Activated gamma-delta T cell treated with Interleukin-2 at 50 U/mL for 16 hours (primary cell): ENCODE data around the gene PHPT1.
"Not testable (repeated sequence)": the region's sequence is repeated elsewhere in the genome, so short reads cannot be mapped to it uniquely, and the experiment has no call there.

Experiments used
- DNase-seq: peaks from one replicate; pipeline ENCODE4 v3.0.0-alpha.2; 2020

Gene PHPT1

DNA sequence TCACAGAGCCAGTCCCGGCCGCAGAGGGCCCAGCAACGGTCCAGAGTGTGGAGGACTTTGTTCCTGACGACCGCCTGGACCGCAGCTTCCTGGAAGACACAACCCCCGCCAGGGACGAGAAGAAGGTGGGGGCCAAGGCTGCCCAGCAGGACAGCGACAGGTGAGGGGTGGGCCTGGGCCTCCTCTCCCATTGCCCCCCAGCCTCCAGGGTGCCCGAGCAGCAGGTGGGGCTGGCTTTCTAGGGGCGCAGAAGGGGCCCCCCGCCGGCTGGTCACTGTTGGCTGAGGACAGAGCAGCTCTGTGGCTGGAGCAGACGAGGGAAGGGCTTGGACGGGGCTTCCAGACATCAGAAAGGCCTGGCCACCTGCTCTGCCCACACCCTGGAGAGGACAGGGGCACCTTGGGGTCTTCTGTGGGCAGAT, 11.3 kb upstream of the PHPT1 start:
- not testable (repeated sequence) for DNase-seq

DNA sequence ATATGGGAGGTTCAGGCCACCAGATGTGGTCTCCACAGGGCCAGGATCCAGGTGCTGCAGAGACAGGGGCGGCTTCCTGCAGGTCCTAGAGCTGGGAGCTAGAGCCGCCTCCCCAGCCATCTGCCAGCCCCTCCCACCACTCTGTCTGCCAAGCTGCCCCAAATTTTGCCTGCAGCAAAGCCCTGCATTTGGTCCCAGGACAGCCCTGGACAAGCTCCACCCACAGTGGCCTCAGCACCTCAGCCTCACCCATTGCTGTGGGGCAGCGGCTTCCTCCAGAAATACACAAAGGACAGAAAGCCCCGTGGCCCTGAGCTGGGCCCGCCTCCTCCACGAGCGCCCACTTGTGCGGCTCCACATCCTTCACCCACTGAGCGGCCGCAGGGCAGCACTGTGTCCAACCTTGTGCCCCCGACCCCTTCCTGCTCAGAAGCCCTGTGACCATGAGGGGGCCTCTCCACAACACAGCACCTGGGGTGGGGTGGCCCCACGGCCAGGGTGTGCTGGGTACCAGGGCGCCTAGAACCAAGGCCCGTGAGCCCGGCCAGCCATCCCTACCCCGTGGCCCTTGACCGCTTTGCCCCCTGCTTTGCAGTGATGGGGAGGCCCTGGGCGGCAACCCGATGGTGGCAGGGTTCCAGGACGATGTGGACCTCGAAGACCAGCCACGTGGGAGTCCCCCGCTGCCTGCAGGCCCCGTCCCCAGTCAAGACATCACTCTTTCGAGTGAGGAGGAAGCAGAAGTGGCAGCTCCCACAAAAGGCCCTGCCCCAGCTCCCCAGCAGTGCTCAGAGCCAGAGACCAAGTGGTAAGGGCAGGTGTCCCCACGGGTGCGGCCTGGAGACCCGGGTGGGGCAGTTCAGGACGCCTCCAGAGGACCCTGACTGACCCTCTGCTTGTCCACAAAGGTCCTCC, 10.6 kb upstream of the PHPT1 start:
- DNase-seq: no peak

DNA sequence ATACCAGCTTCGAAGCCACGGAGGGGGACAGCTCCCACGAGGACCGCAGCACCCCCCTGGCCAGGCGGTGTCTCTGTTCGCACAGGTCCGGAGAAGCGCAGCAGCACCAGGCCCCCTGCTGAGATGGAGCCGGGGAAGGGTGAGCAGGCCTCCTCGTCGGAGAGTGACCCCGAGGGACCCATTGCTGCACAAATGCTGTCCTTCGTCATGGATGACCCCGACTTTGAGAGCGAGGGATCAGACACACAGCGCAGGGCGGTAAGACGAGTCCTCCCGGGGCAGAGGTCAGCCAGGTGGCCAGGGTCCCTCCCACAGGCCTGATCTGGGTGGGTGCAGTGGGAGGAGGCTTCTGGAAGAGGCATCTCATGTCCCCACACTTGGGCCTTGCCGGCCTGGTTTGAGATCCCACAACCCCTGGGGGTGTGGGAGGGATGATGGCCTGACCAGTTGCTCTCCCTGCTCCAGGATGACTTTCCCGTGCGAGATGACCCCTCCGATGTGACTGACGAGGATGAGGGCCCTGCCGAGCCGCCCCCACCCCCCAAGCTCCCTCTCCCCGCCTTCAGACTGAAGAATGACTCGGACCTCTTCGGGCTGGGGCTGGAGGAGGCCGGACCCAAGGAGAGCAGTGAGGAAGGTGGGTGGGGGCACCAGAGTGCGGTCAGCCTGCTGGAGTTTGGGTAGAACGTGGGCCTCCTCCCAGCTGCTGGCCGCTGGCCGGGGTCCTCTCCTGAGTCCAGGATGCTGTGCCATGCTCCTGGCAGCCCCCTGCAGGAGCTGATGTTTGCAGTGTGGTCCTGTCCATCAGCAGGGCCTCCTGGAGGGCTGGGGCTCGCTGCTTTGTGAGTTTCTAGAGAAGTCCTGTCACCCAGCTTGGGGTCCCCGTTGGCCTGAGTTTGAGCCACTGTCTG, 9.7 kb upstream of the PHPT1 start:
- no peak for DNase-seq

DNA sequence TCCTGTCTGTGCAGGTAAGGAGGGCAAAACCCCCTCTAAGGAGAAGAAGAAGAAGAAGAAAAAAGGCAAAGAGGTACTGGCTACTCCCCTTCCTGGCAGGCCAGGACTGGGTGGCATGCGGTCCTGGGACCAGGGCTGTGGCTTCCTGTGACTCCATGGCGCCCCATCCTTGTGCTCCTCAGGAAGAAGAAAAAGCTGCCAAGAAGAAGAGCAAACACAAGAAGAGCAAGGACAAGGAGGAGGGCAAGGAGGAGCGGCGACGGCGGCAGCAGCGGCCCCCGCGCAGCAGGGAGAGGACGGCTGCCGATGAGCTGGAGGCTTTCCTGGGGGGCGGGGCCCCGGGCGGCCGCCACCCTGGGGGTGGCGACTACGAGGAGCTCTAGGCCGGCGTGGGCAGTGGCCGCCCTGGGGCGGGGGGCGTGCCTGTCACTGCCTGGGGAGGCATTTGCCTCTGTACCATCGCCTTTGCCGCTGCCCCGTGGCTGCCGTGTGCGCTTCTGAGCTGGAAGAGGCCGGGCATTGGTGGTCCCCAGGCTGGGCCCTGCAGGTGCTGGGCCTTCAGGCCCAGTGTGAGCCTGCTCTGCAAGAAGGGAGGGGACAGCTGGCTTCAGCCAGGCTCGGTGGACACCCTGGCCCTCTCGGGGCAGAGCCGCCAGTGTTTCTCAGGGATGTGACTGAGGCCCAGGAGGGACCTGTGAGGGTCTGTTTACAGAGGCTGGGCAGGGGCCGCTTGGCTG, 8.9 kb upstream of the PHPT1 start:
- no peak for DNase-seq

DNA sequence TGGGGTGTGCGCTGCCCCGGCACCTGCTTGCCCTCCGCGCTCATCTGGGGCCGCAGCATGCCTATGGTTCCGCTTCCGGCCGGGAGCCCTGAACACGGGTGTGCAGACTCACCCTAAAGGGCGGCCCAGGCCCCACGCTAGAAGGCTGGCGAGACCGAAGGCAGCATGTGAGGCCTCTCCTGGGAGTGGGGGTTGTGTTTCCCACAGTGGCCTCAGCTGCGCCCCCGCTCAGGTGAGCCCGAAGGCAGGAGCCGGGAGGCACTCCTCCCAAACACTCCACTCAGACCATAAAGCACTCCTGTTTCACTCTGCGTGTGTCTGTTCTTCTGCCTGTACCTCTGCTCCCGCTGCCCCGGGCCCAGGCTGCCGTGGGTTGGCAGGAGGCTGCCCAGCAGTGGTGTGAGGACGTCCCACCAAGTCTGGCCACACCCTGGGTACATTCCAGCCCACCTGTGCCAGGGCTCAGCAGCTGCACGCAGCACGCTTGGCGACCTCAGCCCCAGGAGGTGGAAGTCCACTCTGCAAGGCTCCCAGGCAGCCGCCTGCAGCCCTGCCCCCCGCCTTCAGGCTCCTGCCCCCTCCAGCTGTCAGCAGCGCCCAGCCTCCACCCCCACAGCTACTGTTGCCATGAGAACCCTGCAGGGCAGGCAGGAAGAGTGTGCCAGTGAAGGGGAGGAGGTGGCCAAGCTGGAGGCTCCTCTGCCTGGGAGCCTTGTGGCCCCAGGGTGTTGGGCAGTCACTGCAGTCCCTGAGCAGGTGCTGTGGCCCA, 8.1 kb upstream of the PHPT1 start:
- no peak for DNase-seq

DNA sequence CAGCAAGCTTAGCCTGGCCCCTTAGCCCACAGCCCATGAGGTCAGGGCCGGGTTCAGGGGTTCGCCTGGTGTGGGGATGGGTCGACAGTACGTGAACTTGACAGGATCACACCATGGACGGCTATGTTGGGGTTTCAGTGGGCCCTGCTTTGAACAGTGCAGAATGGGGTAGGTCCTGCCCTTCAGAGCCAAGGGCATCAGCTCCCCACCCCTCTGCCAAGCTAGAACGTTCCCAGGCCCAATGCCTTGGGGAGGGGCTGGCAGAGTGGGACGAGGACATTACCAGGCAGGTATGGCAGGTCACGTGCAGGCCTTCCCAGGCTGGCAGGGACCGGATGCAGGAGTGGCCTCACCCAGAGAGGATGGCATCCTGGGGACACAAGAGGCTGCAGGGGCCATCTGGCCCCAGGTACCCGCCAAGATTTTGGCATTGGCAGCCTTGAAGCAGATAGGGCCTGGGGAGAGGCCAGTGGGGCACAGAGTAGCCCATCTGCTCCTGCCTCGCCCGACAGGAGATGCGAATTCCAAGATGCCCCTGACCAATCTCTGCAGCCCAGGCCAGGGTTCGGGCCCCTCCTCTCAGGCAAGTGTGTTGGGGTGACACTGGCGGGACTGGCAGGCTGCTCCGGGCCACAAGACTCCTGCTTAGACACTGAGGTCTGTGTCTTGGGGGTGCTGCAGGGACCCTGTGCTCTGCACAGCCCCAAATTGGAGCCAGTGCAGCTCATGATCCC, 7.4 kb upstream of the PHPT1 start:
- not testable (repeated sequence) for DNase-seq

DNA sequence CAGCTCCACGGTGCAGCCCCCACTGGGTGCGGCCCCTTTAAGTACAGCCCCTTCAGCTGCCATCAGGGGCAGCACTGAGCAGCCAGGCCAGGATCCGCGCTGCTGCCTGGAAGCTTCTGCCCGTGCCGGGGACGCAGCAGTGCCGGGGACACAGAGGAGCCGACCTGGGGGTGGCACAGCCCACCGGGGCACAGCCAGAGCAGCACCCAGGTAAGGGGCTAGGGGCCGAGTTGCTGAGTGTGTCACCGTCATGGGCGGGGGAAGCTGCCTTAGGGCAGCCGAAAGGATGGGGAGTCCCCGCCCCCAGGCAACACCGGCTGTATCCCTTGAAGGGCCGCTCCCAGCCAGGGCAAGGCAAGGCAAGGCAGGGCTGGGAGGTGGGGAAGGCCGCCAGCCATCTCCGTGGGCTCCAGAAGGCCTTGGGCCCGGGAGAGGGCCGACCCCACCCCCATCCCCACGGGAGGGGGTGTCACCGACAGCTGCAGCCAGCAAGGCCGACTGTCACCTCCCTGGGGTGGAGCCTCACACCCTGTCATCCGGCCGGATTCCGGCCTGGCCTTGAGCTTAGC, 6.7 kb upstream of the PHPT1 start, which contains the start of gene AJM1:
AJM1 (plus strand) TSS at position 99 of the 569 bp plus-strand sequence. CDS start 1,937 bp downstream, outside the sequence.
- peak; percentile 77 for DNase-seq

DNA sequence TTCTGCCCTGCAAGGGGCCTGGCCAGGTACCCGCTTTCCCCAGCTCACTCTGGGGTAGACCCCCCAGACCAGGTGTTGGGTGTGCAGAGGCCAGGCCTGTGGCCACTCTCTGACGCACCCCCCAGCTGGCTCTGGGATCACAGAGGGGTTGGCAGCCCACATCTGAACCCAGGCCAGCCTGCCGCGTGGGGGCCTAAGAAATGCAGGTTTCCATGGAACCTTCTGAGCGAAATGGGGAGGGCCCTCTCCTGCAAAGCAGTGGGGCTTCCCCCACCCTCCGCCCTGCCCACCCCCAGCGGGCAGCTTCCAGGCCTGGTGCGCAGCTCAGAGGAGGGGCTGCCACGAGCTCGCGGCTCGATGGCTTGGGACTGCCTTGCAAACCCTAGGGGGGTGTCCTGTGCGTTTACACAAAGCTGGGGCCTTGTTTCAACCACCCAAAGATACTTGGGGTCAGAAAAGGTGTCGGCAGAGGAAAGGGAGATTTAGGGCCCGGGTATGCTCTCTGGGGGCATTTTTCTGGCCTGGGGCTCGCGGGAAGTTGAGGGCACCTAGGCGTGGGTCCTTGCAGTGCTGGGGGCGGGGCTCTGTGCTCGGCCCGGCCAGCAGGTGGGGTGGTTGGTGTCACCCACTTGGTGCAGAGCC, 5.9 kb upstream of the PHPT1 start:
- DNase-seq: not testable (repeated sequence)

DNA sequence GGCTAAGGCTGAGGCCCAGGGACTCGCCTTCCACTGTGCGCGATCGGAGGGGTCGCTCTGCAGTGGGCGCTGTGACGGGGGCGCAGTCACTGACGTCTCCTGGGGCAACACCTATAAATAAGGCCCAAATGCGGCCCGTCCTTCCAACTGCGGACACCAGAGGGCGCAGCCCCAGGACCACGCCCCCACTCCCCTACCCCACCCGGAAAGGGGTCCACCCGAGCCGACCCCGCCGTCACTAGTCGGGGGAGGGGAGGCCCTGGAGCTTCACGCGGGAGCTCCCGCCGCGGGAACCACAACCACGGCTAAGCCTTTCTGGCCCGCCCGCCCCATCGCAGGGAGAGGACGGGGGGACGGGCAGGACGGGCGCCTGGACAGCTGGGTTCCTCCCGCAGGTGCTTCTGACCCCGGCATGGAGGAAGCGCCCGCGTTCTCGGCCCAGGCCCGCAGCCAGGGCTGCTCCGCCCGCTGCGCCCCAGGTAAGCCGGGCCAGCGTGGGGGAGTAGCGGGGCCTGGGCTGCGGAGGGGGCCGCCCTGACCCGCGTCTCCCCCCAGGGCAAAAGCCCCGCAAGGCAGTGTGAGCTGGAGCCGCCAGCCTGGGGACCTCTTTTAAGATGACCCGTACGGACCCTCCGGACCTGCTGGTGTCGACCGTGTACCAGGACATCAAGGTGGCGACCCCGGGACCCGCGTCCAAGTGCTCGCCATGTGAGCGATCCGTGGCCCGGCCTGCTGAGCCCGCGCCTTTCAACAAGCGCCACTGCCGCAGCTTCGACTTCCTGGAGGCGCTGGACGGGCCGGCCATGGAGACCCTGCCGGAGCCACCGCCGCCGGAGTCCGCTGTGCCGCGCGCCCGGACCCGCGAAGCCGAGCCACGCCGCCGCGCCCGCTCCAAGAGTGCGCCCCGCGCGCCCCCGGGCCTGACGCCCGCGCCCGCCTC, 5.1 kb upstream of the PHPT1 start:
- DNase-seq: peak; percentile 56

DNA sequence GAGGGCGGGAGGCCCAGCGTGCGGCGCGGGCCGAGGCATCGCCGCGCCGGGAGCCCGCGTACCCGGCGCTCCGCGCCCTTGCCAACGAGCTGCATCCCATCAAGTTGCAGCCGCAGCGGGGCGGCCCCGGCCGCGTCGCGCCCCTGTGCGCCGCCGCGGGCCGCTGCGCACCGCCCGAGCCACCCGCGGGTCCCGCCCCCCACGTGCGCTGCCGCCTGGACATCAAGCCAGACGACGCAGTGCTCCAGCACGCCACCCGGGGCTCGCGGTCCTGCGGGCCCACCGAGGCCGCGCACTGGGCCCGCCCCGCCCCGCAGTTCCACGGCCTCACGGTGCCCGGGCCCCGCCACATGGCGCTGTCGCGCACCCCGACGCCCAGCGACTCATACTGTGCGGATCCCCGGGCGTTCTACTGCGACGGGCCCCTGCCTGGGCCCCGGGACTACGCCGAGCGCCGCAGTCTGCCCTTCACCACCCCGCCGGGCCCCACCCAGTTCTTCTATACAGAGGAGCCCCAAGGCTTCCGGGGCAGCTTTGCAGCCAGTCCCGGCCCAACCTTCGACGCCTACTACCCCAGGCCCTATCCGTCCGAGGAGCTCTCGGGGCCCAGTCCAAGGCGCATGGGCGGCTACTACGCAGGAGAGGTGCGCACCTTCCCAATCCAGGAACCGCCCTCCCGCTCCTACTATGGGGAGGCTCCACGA, 4.3 kb upstream of the PHPT1 start:
- no peak for DNase-seq

DNA sequence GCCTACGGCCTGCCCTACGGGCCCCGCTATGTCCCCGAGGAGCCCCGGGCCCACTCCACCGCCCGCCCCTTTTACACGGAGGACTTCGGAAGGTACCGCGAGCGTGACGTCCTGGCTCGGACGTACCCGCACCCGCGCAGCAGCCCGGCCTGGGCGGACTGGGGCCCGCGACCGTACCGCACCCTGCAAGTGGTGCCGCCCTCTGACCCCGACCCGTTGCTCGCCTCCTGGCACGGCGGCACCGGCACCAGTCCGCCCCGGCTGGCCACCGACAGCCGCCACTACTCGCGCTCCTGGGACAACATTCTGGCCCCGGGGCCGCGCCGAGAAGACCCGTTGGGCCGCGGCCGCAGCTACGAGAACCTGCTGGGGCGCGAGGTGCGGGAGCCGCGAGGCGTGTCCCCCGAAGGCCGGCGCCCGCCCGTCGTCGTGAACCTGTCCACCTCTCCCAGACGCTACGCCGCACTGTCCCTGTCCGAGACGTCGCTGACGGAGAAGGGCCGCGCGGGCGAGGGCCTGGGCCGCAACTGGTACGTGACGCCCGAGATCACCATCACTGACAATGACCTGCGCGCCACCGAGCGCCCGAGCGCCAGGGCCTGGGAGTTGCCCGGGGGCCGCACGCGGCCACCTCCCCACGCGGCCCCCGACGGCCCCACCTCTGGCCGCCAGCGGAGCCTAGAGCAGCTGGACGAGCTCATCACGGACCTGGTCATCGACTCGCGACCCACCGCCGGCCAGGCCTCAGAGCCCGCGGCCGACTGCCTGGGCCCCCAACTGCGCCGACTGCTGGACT, 3.5 kb upstream of the PHPT1 start:
- no peak for DNase-seq

DNA sequence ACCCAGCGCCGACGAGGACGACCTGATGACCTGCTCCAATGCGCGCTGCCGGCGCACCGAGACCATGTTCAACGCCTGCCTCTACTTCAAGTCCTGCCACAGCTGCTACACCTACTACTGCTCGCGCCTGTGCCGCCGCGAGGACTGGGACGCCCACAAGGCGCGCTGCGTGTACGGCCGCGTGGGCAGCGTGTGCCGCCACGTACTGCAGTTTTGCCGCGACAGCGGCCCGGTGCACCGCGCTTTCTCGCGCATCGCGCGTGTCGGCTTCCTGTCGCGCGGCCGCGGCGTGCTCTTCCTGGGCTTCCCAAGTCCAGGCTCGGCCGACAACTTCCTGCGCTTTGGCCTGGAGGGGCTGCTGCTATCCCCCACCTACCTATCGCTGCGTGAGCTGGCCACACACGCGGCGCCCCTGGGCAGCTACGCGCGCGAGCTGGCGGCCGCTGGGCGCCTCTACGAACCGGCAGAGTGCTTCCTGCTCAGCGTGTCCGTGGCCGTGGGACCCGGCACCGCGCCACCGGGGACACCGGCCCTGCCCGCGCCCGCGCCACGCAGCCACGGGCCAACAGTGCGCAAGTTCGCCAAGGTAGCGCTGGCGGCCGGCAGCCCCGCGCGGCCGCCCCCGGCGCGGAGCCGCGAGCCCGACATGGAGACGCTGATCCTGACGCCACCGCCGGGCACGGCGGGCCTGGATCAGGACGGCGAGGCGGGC, 2.7 kb upstream of the PHPT1 start:
- DNase-seq: no peak

DNA sequence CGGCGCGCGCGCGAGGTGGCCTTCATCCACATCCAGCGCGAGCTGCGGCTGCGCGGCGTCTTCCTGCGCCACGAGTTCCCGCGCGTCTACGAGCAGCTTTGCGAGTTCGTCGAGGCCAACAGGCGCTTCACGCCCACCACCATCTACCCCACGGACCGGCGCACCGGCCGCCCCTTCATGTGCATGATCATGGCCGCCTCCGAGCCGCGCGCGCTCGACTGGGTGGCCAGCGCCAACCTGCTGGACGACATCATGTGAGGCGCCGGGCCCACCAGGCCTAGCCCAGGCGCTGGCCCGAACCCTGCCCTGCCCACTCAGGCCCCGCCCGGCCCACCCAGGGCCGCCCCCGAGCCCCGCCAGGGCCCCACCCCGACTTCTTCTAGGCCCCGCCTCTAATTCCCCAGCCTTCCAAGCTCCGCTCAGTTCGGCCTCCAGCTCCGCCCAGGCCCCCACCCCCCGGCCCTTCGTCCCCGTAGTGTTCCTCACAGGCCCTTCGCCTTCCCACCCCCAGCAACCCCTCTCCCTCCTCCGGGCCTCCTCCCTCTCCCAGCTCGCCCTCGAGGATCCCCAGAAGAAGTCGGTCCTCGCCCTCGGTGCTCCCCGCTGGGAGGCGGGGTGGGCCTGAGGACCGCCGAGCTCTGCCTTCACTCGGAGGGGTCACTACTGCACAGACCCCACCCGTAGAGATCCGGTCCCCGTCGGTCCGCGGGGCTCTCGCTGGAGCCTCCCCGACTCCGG, 2.0 kb upstream of the PHPT1 start:
- no peak for DNase-seq

DNA sequence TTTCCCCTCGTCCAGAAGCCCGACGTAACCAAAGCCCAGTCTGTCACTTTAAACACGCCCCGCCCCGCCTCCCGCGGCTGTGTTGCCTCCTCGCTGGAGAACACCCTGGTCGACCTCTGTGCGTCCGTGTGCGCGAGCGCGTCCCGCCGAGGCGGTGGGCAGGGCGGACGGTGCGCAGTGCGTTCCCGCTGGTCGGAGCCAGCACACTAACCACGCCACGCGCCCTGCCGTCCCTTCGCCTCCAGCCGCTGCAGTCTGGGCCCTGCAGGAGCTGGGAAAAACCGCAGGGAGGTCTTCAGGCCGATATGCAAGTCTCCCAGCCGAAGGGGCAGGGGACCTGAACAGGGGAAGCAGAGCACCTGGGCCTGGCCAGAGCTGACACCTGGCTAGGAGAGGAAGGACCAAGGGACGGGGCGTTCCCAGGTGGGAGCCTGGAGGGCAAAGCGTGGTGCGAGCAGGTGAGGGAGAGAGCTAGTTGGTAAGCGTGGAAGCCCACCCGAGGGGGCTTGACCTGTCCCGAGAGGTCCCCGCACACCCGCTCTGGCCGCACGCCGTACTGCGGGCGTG, 1.3 kb upstream of the PHPT1 start:
- DNase-seq: peak; percentile 68

DNA sequence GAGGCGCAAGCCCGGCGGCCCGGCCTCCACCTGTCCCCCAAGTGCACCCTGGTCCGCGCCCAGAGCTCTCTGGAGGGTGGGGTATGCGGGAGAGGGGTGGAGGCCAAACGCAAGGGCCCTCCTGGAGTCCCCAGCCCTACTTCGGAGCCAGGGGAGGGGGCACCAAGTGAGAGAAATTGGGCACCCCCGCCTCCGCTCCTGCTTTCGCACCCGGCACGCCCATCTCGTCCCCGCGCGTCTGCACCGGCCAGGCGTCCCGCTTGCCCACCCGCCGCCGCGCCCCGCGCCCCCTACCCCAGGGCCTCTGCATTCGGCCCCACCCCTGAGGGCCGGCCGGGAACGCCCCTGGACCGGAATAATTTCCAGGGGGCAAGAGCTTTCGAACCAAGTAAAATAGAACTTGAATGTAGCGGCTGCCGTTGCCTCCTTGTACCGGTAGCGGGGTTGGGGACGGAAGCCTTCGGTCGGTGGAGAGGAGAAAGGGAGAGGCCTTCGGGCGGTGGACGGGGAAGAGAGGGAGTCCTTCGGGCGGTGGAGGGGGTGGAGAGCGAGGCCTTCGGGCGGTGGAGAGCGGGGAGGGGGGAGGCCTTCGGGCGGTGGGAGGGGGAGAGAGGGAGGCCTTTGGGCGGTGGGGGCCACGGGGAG, 694 bp upstream of the PHPT1 start:
- no peak for DNase-seq
